HepG2 (cell line): ENCODE results near the gene TREML4.

Experiments
- ELF4 ChIP-seq: sonication (generic); formaldehyde crosslinking; IDR thresholded peaks from 2 replicates; pipeline ENCODE4 v1.5.0; 2020; ENCODE audit warnings: missing genetic modification reagents, mild to moderate bottlenecking, moderate library complexity, borderline replicate concordance
- EP300 ChIP-seq, 3 experiments: sonication (generic) in 1 of 3; formaldehyde crosslinking in 1 of 3; IDR thresholded peaks; 2 replicates each; pipeline versions ENCODE4 v1.5.1 to v1.6.1; 2011 to 2020; ENCODE audit warnings: low read depth in 2 of 3, low read length in 2 of 3, borderline replicate concordance in 1 of 3, improper control_type of control experiment in 1 of 3, mild to moderate bottlenecking in 1 of 3, missing genetic modification reagents in 1 of 3, moderate library complexity in 1 of 3
- FOXK1 ChIP-seq: sonication (generic); formaldehyde crosslinking; IDR thresholded peaks from 2 replicates; pipeline ENCODE4 v1.4.0; 2020; ENCODE audit warnings: low read depth, missing genetic modification reagents, borderline replicate concordance
- HDAC6 ChIP-seq: fragments of 200-600 bp; sonication (generic); IDR thresholded peaks from 2 replicates; pipeline ENCODE4 v1.7.0; 2017; ENCODE audit warnings: mild to moderate bottlenecking, antibody characterized with exemption, low read length, low read depth
- IRX3 ChIP-seq: sonication (generic); formaldehyde crosslinking; IDR thresholded peaks from 2 replicates; pipeline ENCODE4 v1.8.1; 2023; ENCODE audit warnings: mild to moderate bottlenecking, low read depth, missing genetic modification reagents, borderline replicate concordance
- RBM39 ChIP-seq: fragments of 200-400 bp; formaldehyde crosslinking; IDR thresholded peaks from one replicate; pipeline ENCODE4 v1.6.1; 2018; ENCODE audit warnings: antibody characterized with exemption, mild to moderate bottlenecking, low read depth, low read length; ENCODE audit not compliant: poor library complexity, severe bottlenecking
- ZNF614 ChIP-seq: IDR thresholded peaks from 2 replicates; pipeline ENCODE4 v1.6.1; 2018; ENCODE audit warnings: missing biosample characterization, missing genetic modification reagents, inconsistent platforms, borderline replicate concordance

- no peak for TF ChIP-seq ZNF614 (CRISPR knock-in tag)
- TF ChIP-seq ELF4 (CRISPR knock-in tag): no peak
- no peak for TF ChIP-seq FOXK1 (CRISPR knock-in tag)
- TF ChIP-seq RBM39: no peak
- TF ChIP-seq EP300 (IDR thresholded peaks at IDR 0.05; ENCODE audit: low read depth in 2 of 2, low read length in 2 of 2): no peak
- no peak for TF ChIP-seq EP300 (CRISPR knock-in tag; IDR thresholded peaks at IDR 0.05; ENCODE audit: borderline replicate concordance)
- no peak for TF ChIP-seq IRX3 (CRISPR knock-in tag)
- no peak for TF ChIP-seq HDAC6
These were observed 4.5 kb downstream of the TREML4 start for GRCh38 chr6:41232667-41233066.
